GM23338 (cell line): ENCODE data around the gene APOBR. TPM values are rescaled to one million over a fixed set of nuclear protein-coding genes. Genes with fewer than 3 reads are reported as not detected.

Experiments
- ATAC-seq: fragments of 200-7000 bp; cut with Tn5 transposase; 3 replicates; pipeline ENCODE4 v1.9.1; 2020
- DNase-seq: peaks from one replicate; pipeline ENCODE4 v3.0.0-alpha.2; 2015; ENCODE audit warnings: low spot score
- H2AFZ ChIP-seq: fragments of 200-600 bp; sonication (generic); 2 replicates; pipeline ENCODE4 v1.8.0; 2016; ENCODE audit warnings: antibody characterized with exemption, mild to moderate bottlenecking, moderate library complexity
- H3F3A ChIP-seq: fragments of 200-600 bp; sonication (generic); replicated peaks from 2 replicates; pipeline ENCODE4 v1.8.0; 2017; ENCODE audit warnings: antibody characterized with exemption, mixed run types, low read depth
- H3K27ac ChIP-seq: fragments of 200-600 bp; sonication (generic); 2 replicates; pipeline ENCODE4 v1.6.1; 2016; ENCODE audit warnings: low read depth
- H3K27me3 ChIP-seq: fragments of 200-600 bp; sonication (generic); 2 replicates; pipeline ENCODE4 v1.8.0; 2016; ENCODE audit warnings: mild to moderate bottlenecking, mixed run types, moderate library complexity; ENCODE audit not compliant: insufficient read depth
- H3K36me3 ChIP-seq: fragments of 200-600 bp; sonication (generic); 2 replicates; pipeline ENCODE4 v1.8.0; 2016; ENCODE audit warnings: mild to moderate bottlenecking; ENCODE audit not compliant: insufficient read depth
- H3K4me1 ChIP-seq: fragments of 200-600 bp; sonication (generic); 2 replicates; pipeline ENCODE4 v1.8.0; 2016; ENCODE audit warnings: mild to moderate bottlenecking, moderate library complexity; ENCODE audit not compliant: insufficient read depth
- H3K4me2 ChIP-seq: fragments of 200-600 bp; sonication (generic); 2 replicates; pipeline ENCODE4 v1.7.1; 2017; ENCODE audit warnings: mixed run types
- H3K4me3 ChIP-seq: fragments of 200-600 bp; sonication (generic); 2 replicates; pipeline ENCODE4 v1.6.1; 2016; ENCODE audit warnings: mixed run types
- H3K79me2 ChIP-seq: fragments of 200-600 bp; sonication (generic); replicated peaks from 2 replicates; pipeline ENCODE4 v1.8.0; 2017; ENCODE audit warnings: mild to moderate bottlenecking; ENCODE audit not compliant: insufficient read depth
- H3K9me2 ChIP-seq: fragments of 200-600 bp; sonication (generic); 2 replicates; pipeline ENCODE4 v1.8.0; 2017; ENCODE audit not compliant: insufficient read depth
- H4K20me1 ChIP-seq: fragments of 200-600 bp; sonication (generic); replicated peaks from 2 replicates; pipeline ENCODE4 v1.8.0; 2017; ENCODE audit warnings: mild to moderate bottlenecking; ENCODE audit not compliant: insufficient read depth
- H3K27ac Mint-ChIP-seq: 2 replicates; pipeline ENCODE4 v1.8.0; 2020; ENCODE audit warnings: inconsistent platforms, mild to moderate bottlenecking, moderate library complexity, mixed read lengths
- H3K27me3 Mint-ChIP-seq: 3 replicates; pipeline ENCODE4 v1.8.0; 2022; ENCODE audit warnings: low read depth, mild to moderate bottlenecking, moderate library complexity, mixed read lengths, inconsistent platforms; ENCODE audit not compliant: insufficient read depth, poor library complexity
- H3K36me3 Mint-ChIP-seq: 3 replicates; pipeline ENCODE4 v1.8.0; 2021; ENCODE audit warnings: low read depth, mild to moderate bottlenecking, inconsistent platforms, moderate library complexity, mixed read lengths
- H3K4me1 Mint-ChIP-seq: 3 replicates; pipeline ENCODE4 v1.8.0; 2020; ENCODE audit warnings: mild to moderate bottlenecking, inconsistent platforms, mixed read lengths
- H3K4me3 Mint-ChIP-seq: 3 replicates; pipeline ENCODE4 v1.8.0; 2021; ENCODE audit warnings: moderate library complexity, mild to moderate bottlenecking, inconsistent platforms, mixed read lengths
- H3K9me3 Mint-ChIP-seq: 3 replicates; pipeline ENCODE4 v1.8.0; 2020; ENCODE audit warnings: moderate library complexity, mild to moderate bottlenecking, inconsistent platforms, mixed read lengths
- CREB1 ChIP-seq: fragments of 250-450 bp; sonication (Bioruptor Pico); IDR thresholded peaks from 2 replicates; pipeline ENCODE4 v1.5.0; 2020; ENCODE audit warnings: low read depth, mild to moderate bottlenecking, moderate library complexity
- CTCF ChIP-seq, 2 experiments: fragments of 200-600 bp in 1 of 2; sonication (generic) in 1 of 2; conservative IDR thresholded peaks; 2 replicates each; pipeline versions ENCODE4 v1.5.1 to v1.6.1; 2016 to 2017; ENCODE audit warnings: antibody characterized with exemption in 2 of 2, low read depth in 2 of 2, mild to moderate bottlenecking in 2 of 2, moderate library complexity in 1 of 2
- ETS1 ChIP-seq: IDR thresholded peaks from 2 replicates; pipeline ENCODE4 v1.6.1; 2016; ENCODE audit warnings: antibody characterized with exemption
- EZH2 ChIP-seq: fragments of 200-600 bp; sonication (generic); IDR thresholded peaks from one replicate; pipeline ENCODE4 v1.8.0; 2017; ENCODE audit warnings: antibody characterized with exemption, mild to moderate bottlenecking, low read depth; ENCODE audit not compliant: unreplicated experiment
- EZH2phosphoT487 ChIP-seq: fragments of 200-600 bp; sonication (generic); IDR thresholded peaks from one replicate; pipeline ENCODE4 v1.8.1; 2018; ENCODE audit warnings: antibody characterized with exemption; ENCODE audit not compliant: unreplicated experiment
- JUNB ChIP-seq: IDR thresholded peaks from one replicate; pipeline ENCODE4 v1.6.1; 2016; ENCODE audit warnings: antibody characterized with exemption; ENCODE audit not compliant: unreplicated experiment
- NANOG ChIP-seq: IDR thresholded peaks from 2 replicates; pipeline ENCODE4 v1.6.1; 2016; ENCODE audit warnings: antibody characterized with exemption, borderline replicate concordance
- POLR2AphosphoS5 ChIP-seq: IDR thresholded peaks from 2 replicates; pipeline ENCODE4 v1.6.1; 2016; ENCODE audit warnings: antibody characterized with exemption, low read depth
- REST ChIP-seq: IDR thresholded peaks from one replicate; pipeline ENCODE4 v1.6.1; 2018; ENCODE audit warnings: antibody characterized with exemption; ENCODE audit not compliant: unreplicated experiment
- STAT1 ChIP-seq: IDR thresholded peaks from one replicate; pipeline ENCODE4 v1.6.1; 2016; ENCODE audit warnings: antibody characterized with exemption; ENCODE audit not compliant: unreplicated experiment
- ZNF114 ChIP-seq: fragments of 250-450 bp; sonication (Bioruptor Pico); IDR thresholded peaks from 2 replicates; pipeline ENCODE4 v1.5.0; 2020; ENCODE audit warnings: mild to moderate bottlenecking, moderate library complexity
- ZNF331 ChIP-seq: fragments of 250-450 bp; sonication (Bioruptor Pico); IDR thresholded peaks from 2 replicates; pipeline ENCODE4 v1.5.0; 2020; ENCODE audit warnings: low read depth, mild to moderate bottlenecking, moderate library complexity
- ZNF462 ChIP-seq: fragments of 250-450 bp; sonication (Bioruptor Pico); IDR thresholded peaks from 2 replicates; pipeline ENCODE4 v1.5.0; 2020; ENCODE audit warnings: mild to moderate bottlenecking, moderate library complexity
- polyA plus RNA-seq: library from polyadenylated mRNA; unstranded; fragments of >200 nt; fragmentation: Nextera tagmentation; extraction: Ambion mirVana; gene quantifications from 2 replicates; pipeline ENCODE4 v1.2.1, GENCODE V29; 2016
- total RNA-seq: library from RNA; depleted of rRNA; stranded (reverse); fragments of >200 nt; shearing (Covaris generic); gene quantifications from 2 replicates; pipeline ENCODE4 v1.2.3, GENCODE V29; 2014

APOBR gene
- total and polyA plus RNA-seq, 2 experiments from 2014 or later: 0.07 TPM; not detected in 1

- Histone ChIP-seq H3K27ac (no peak overlapping the region), H3K36me3 (no peaks in the 10 kb centered on the region), H3K4me2 (no peak overlapping the region), H3K79me2 (no peaks in the 10 kb centered on the region), H2AFZ (no peak overlapping the region), H3F3A (no peaks in the 10 kb centered on the region), H3K4me3 (no peak overlapping the region), H3K4me1 (no peaks in the 10 kb centered on the region), H3K27me3 (no peaks in the 10 kb centered on the region), H4K20me1 (no peaks in the 10 kb centered on the region), H3K9me2 (peaks cover 6% of the 10 kb centered on the region; the same call in 1 of the 2 replicates)
- ATAC-seq (no peak), DNase-seq (no peak)
- Mint-ChIP-seq H3K36me3 (no peaks in the 10 kb centered on the region), H3K9me3 (no peaks in the 10 kb centered on the region), H3K4me1 (no peaks in the 10 kb centered on the region), H3K4me3 (no peak overlapping the region), H3K27me3 (peaks cover 22% of the 10 kb centered on the region), H3K27ac (no peak overlapping the region)
- TF ChIP-seq ZNF331 (no peak), ZNF462 (CRISPR knock-in tag) (no peak), POLR2AphosphoS5 (no peak), EZH2phosphoT487 (no peak), STAT1 (no peak), CREB1 (CRISPR knock-in tag) (no peak), JUNB (no peak), REST (no peak), EZH2 (no peak), ZNF114 (CRISPR knock-in tag) (no peak), NANOG (no peak), ETS1 (no peak), CTCF (conservative IDR thresholded peaks at IDR 0.05; ENCODE audit: low read depth in 2 of 2) (no peak)
These were observed 7.8 kb downstream of the APOBR start for GRCh38 chr16:28502290-28502689.
